GM19328 (cell line): ENCODE data around the gene FGD2.

Source experiments
- ATAC-seq: cut with Tn5 transposase; IDR thresholded peaks from one replicate; pipeline ENCODE4 v1.9.1; 2021; ENCODE audit warnings: mild to moderate bottlenecking, moderate library complexity; ENCODE audit not compliant: unreplicated experiment

Gene FGD2

GRCh38 chr6:37005061-37005810 is at the start of gene FGD2:
FGD2 (plus strand) TSS chr6:37005655; CDS start chr6:37005818, 163 bp downstream.
- no peak for ATAC-seq

GRCh38 chr6:36955671-36956445 is 49.6 kb upstream of the FGD2 start:
- no peak for ATAC-seq

GRCh38 chr6:36956446-36956820 is 49.0 kb upstream of the FGD2 start:
- no peak for ATAC-seq

GRCh38 chr6:36957773-36958271 is 47.6 kb upstream of the FGD2 start:
- no peak for ATAC-seq

GRCh38 chr6:36958775-36959554 is 46.5 kb upstream of the FGD2 start:
- ATAC-seq = no peak

GRCh38 chr6:36959555-36960250 is 45.8 kb upstream of the FGD2 start:
- no peak for ATAC-seq

- no peak for ATAC-seq
Observed at GRCh38 chr6:36961441-36962435, 43.7 kb upstream of the FGD2 start.

- no peak for ATAC-seq
Observed at GRCh38 chr6:36962874-36963273, 42.6 kb upstream of the FGD2 start.

GRCh38 chr6:36963451-36964290 is 41.8 kb upstream of the FGD2 start:
- ATAC-seq = no peak

GRCh38 chr6:36964349-36964748 is 41.1 kb upstream of the FGD2 start:
- no peak for ATAC-seq

GRCh38 chr6:36964908-36965307 is 40.5 kb upstream of the FGD2 start:
- no peak for ATAC-seq

- no peak for ATAC-seq
Observed at GRCh38 chr6:36967301-36967700, 38.2 kb upstream of the FGD2 start.

- ATAC-seq = no peak
Observed at GRCh38 chr6:36967757-36968156, 37.7 kb upstream of the FGD2 start.

GRCh38 chr6:36968266-36968977 is 37.0 kb upstream of the FGD2 start:
- ATAC-seq = no peak

- no peak for ATAC-seq
Observed at GRCh38 chr6:36969240-36969691, 36.2 kb upstream of the FGD2 start.

GRCh38 chr6:36969988-36970891 is 35.2 kb upstream of the FGD2 start:
- ATAC-seq = no peak
